GM12864 (cell line): ENCODE measurements around the gene AGK.
A peak's percentile ranks its signal among the peaks of the same experiment; 100 is the strongest.

Source experiments
- DNase-seq: peaks from one replicate; pipeline ENCODE4 v3.0.0-alpha.2; 2011; ENCODE audit warnings: low read depth
- H3K4me3 ChIP-seq: 2 replicates; pipeline ENCODE4 v1.5.1; 2011; ENCODE audit warnings: mild to moderate bottlenecking, low read depth, low read length, control low read depth
- CTCF ChIP-seq: IDR thresholded peaks from 2 replicates; pipeline ENCODE4 v1.5.1; 2011; ENCODE audit warnings: low read depth, mild to moderate bottlenecking, moderate library complexity, low read length, control low read depth, inconsistent platforms; ENCODE audit errors: missing control alignments

Gene AGK

GRCh38 chr7:141700848-141701371, 149.7 kb downstream of the AGK start:
- peak overlapping the region; percentile 54 for H3K4me3 ChIP-seq
- DNase-seq = no peak
- no peak for TF ChIP-seq CTCF

GRCh38 chr7:141701489-141702046, 150.4 kb downstream of the AGK start:
- H3K4me3 ChIP-seq = peak overlapping the region; percentile 66
- peak; percentile 21 for DNase-seq
- TF ChIP-seq CTCF = no peak

GRCh38 chr7:141702047-141702567, 150.9 kb downstream of the AGK start, which contains the start of gene DENND11:
Gene DENND11 (minus strand): TSS chr7:141702166. CDS start chr7:141702153, 13 bp downstream.
- no peak for DNase-seq
- no peak for TF ChIP-seq CTCF
- H3K4me3 ChIP-seq = peak within 1 kb of the TSS; percentile 66

GRCh38 chr7:141702892-141703291, 151.7 kb downstream of the AGK start:
- DNase-seq = no peak
- H3K4me3 ChIP-seq = no peak overlapping the region; the same call in 1 of the 2 replicates
- no peak for TF ChIP-seq CTCF

GRCh38 chr7:141704112-141704511, 152.9 kb downstream of the AGK start:
- no peak for TF ChIP-seq CTCF
- H3K4me3 ChIP-seq = no peak overlapping the region

GRCh38 chr7:141704741-141705140, 153.5 kb downstream of the AGK start:
- no peak for TF ChIP-seq CTCF
- DNase-seq = no peak
- no peak overlapping the region for H3K4me3 ChIP-seq

More at GRCh38 chr7:141704112-141704511, 152.9 kb downstream of the AGK start:
- no peak for DNase-seq
